PC-3 (cell line): ENCODE measurements around the gene MINK1. TPM values are rescaled to one million over a fixed set of nuclear protein-coding genes. Genes with fewer than 3 reads are reported as not detected.

ENCODE experiments used
- ATAC-seq: fragments of 200-7000 bp; cut with Tn5 transposase; 2 replicates; pipeline ENCODE4 v1.9.1; 2020; ENCODE audit warnings: mild to moderate bottlenecking, moderate library complexity
- BruUV-seq: library from RNA; stranded (reverse); fragments of 400-500 nt; replicated peaks from 2 replicates; lab custom pipeline; 2021; lab: Mats Ljungman, UMichigan
- CTCF ChIA-PET: fragments of 300-600 bp; sonication (Branson Sonifier 250); formaldehyde crosslinking; loops from one replicate; lab custom pipeline; 2022; ENCODE audit warnings: antibody characterized with exemption; lab: Charles Lee
- POLR2A ChIA-PET: fragments of 300-600 bp; sonication (Branson Sonifier 250); formaldehyde crosslinking; loops from one replicate; lab custom pipeline; 2022; ENCODE audit warnings: antibody characterized with exemption; ENCODE audit not compliant: unreplicated experiment; lab: Charles Lee
- DNase-seq: peaks from one replicate; pipeline ENCODE4 v3.0.0-alpha.2; 2015
- H2AFZ ChIP-seq: fragments of 300-600 bp; sonication (generic); 2 replicates; pipeline ENCODE4 v1.6.0; 2016; ENCODE audit warnings: antibody characterized with exemption, low read length
- H3F3A ChIP-seq: fragments of 300-600 bp; sonication (generic); one replicate; pipeline ENCODE4 v1.6.0; 2017; ENCODE audit warnings: antibody characterized with exemption, low read length, control low read depth, mild to moderate bottlenecking; ENCODE audit not compliant: unreplicated experiment
- H3K27ac ChIP-seq: fragments of 300-600 bp; sonication (generic); 2 replicates; pipeline ENCODE4 v1.5.1; 2016; ENCODE audit warnings: mild to moderate bottlenecking, low read length
- H3K27me3 ChIP-seq: fragments of 300-600 bp; sonication (generic); 2 replicates; pipeline ENCODE4 v1.6.1; 2016; ENCODE audit warnings: low read length, mixed read lengths
- H3K36me3 ChIP-seq: fragments of 300-600 bp; sonication (generic); 2 replicates; pipeline ENCODE4 v1.6.1; 2016; ENCODE audit warnings: low read depth, mixed run types, low read length, mixed read lengths
- H3K4me1 ChIP-seq: fragments of 300-600 bp; sonication (generic); 2 replicates; pipeline ENCODE4 v1.5.1; 2016; ENCODE audit warnings: low read length; ENCODE audit not compliant: insufficient read depth
- H3K4me2 ChIP-seq: fragments of 300-600 bp; sonication (generic); 2 replicates; pipeline ENCODE4 v1.6.0; 2016; ENCODE audit warnings: low read length
- H3K4me3 ChIP-seq: fragments of 300-600 bp; sonication (generic); 2 replicates; pipeline ENCODE4 v1.5.1; 2016; ENCODE audit warnings: mild to moderate bottlenecking, low read length, mixed read lengths
- H3K79me2 ChIP-seq: fragments of 300-600 bp; sonication (generic); 2 replicates; pipeline ENCODE4 v1.6.1; 2017; ENCODE audit warnings: low read length, mixed read lengths
- H3K9ac ChIP-seq: fragments of 300-600 bp; sonication (generic); 2 replicates; pipeline ENCODE4 v1.6.0; 2016; ENCODE audit warnings: mild to moderate bottlenecking, low read length
- H3K9me2 ChIP-seq: fragments of 300-600 bp; sonication (generic); replicated peaks from 2 replicates; pipeline ENCODE4 v1.6.1; 2016; ENCODE audit warnings: mixed run types, low read length, mixed read lengths
- H3K9me3 ChIP-seq: fragments of 300-600 bp; sonication (generic); 2 replicates; pipeline ENCODE4 v1.6.1; 2016; ENCODE audit warnings: low read length, mixed read lengths
- H4K20me1 ChIP-seq: fragments of 300-600 bp; sonication (generic); 2 replicates; pipeline ENCODE4 v1.6.1; 2016; ENCODE audit warnings: low read length, mixed read lengths
- CTCF ChIP-seq: fragments of 300-600 bp; sonication (generic); conservative IDR thresholded peaks from 2 replicates; pipeline ENCODE4 v1.5.1; 2017; ENCODE audit warnings: antibody characterized with exemption, low read depth, mild to moderate bottlenecking, low read length
- EZH2 ChIP-seq: fragments of 300-600 bp; sonication (generic); IDR thresholded peaks from one replicate; pipeline ENCODE4 v1.6.1; 2017; ENCODE audit warnings: antibody characterized with exemption, mild to moderate bottlenecking, low read length; ENCODE audit not compliant: unreplicated experiment
- EZH2phosphoT487 ChIP-seq: fragments of 300-600 bp; sonication (generic); IDR thresholded peaks from 2 replicates; pipeline ENCODE4 v1.6.1; 2018; ENCODE audit warnings: mild to moderate bottlenecking, antibody characterized with exemption, low read length, borderline replicate concordance
- intact Hi-C: fragments of 100-400 bp; cut with micrococcal nuclease; formaldehyde crosslinking; loops from 2 replicates; pipeline ENCODE4 v1.9.0; 2023
- total RNA-seq: library from RNA; depleted of rRNA; stranded (reverse); fragments of >200 nt; gene quantifications from 2 replicates; pipeline ENCODE4 v1.2.3, GENCODE V29; 2014

Gene MINK1
- total RNA-seq, 1 experiment from 2014 or later = 44.5 TPM

DNA sequence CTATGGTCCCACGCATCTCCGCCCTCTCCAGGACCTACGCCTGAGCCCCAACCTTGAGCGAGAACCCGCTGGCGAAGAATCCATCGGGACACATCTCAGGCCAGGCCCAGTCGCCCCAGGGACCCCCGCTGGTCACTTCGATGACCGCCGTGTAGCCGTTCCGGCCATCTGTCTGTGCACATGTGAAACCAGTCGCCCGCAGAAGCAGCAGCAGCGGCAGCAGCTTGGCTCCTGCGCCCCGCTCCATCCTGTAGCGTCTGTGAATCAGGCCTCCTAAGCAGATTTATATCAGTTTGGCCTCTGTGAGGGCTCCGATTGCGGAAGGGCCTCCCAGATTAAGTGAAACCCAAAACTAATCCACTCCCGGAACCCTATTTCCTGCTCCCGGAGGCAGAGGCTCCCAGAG, 47.0 kb upstream of the MINK1 start, which contains the start of gene VMO1:
Gene VMO1, minus strand, starts transcription at position 259 of the 406 bp plus-strand sequence. Its CDS starts 12 bp downstream, at position 247.
- no peaks in the 10 kb centered on the region for H3K27me3 ChIP-seq
- CTCF ChIA-PET = no interaction called here
- H3F3A ChIP-seq = no peaks in the 10 kb centered on the region
- no peak within 1 kb of the TSS for H3K27ac ChIP-seq
- H3K4me1 ChIP-seq = peaks cover 16% of the 10 kb centered on the region
- H4K20me1 ChIP-seq = no peaks in the 10 kb centered on the region
- no peak within 1 kb of the TSS for H3K9ac ChIP-seq
- POLR2A ChIA-PET = interaction anchor here (0.6 kb wide), 1 partner anchor 76 kb away, joined by 3 read pairs; no protein-coding TSS in a partner anchor
- ATAC-seq (peak; percentile 2; the same call in 1 of the 2 replicates), DNase-seq (peak; percentile 32)
- H3K9me3 ChIP-seq = no peaks in the 10 kb centered on the region
- H3K9me2 ChIP-seq = no peaks in the 10 kb centered on the region
- BruUV-seq = no TSS peak
- TF ChIP-seq CTCF (no peak), EZH2phosphoT487 (no peak), EZH2 (no peak)
- intact Hi-C loops = loop anchor here (2.0 kb wide), 1 partner anchor 55 kb away; the partner anchor contains the start of gene MED11
- H3K36me3 ChIP-seq = no peaks in the 10 kb centered on the region
- peaks cover 8% of the 10 kb centered on the region for H3K79me2 ChIP-seq
- H3K4me3 ChIP-seq = peak within 1 kb of the TSS; percentile 39
- H2AFZ ChIP-seq = peak within 1 kb of the TSS; percentile 55
- peak within 1 kb of the TSS; percentile 83 for H3K4me2 ChIP-seq

DNA sequence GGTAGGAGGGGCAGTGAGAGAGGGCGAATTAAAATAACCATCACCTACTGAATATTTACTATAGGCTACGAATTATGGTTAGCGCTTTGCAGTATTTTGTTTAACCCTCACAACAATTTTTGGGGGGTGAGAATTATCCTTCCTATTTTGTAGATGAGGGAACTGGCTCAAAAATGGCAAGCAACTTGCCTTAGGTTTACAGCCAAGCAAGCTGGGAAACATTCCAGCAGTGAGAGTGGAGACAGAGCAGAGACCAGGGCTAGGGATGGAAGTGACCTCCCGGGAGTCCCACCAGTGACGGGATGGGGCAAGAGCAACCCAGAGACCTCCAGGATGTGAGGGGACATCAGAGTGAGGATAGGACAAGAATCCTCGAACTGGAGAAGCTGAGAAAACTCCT, 46.6 kb upstream of the MINK1 start:
- Histone ChIP-seq H3F3A (no peaks in the 10 kb centered on the region), H2AFZ (peak overlapping the region; percentile 55), H3K4me2 (peak overlapping the region; percentile 83), H3K79me2 (peaks cover 8% of the 10 kb centered on the region), H3K27me3 (no peaks in the 10 kb centered on the region), H4K20me1 (no peaks in the 10 kb centered on the region), H3K27ac (no peak overlapping the region), H3K9me2 (no peaks in the 10 kb centered on the region), H3K9me3 (no peaks in the 10 kb centered on the region), H3K4me1 (peaks cover 16% of the 10 kb centered on the region), H3K9ac (no peak overlapping the region), H3K36me3 (no peaks in the 10 kb centered on the region), H3K4me3 (peak overlapping the region; percentile 39)
- DNase-seq = no peak
- no TSS peak for BruUV-seq
- ChIA-PET CTCF (no interaction called here), POLR2A (interaction anchor here (0.6 kb wide), 1 partner anchor 77 kb away, joined by 3 read pairs; no protein-coding TSS in a partner anchor)
- ATAC-seq = no peak
- TF ChIP-seq CTCF (no peak), EZH2 (no peak), EZH2phosphoT487 (no peak)
- intact Hi-C loops = loop anchor here (2.0 kb wide), 1 partner anchor 56 kb away; the partner anchor contains the start of gene MED11

DNA sequence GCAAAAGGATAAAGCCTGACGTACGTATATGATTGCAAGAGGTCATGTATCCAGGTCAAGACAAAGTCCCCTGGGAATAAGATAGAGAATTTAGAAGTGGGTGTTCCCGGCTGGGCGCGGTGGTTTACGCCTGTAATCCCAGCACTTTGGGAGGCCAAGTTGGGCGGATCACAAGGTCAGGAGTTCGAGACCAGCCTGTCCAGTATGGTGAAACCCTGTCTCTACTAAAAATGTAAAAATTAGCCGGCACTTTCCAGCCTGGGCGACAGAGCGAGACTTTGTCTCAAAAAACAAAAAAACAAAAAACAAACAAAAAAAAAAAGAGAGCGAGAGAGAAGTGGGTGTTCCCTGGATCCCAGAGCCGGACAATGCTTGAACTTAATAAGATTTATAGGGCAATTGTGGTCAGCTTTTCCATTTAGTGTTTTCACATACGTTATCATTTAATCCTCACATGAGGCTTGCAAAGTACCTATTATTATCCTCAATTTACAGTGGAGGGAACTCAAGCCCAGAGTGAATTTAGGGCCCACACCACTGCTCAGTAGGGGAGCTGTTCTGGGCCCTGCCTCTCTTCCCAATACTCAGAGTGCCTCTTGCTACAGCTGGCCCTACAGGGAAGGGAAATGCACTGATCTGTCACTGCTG, 44.9 kb upstream of the MINK1 start:
- peak overlapping the region; percentile 74; the same call in 1 of the 2 replicates for H3K9ac ChIP-seq
- H3K36me3 ChIP-seq = no peaks in the 10 kb centered on the region
- no peaks in the 10 kb centered on the region for H3K9me3 ChIP-seq
- intact Hi-C loops = no loop called here
- H3K4me2 ChIP-seq = peak overlapping the region; percentile 95
- H4K20me1 ChIP-seq = no peaks in the 10 kb centered on the region
- POLR2A ChIA-PET = no interaction called here
- no peak overlapping the region for H2AFZ ChIP-seq
- no peak for ATAC-seq
- H3K4me3 ChIP-seq = peak overlapping the region; percentile 89
- DNase-seq = no peak
- CTCF ChIA-PET = interaction anchor here (0.9 to 1.0 kb wide), 2 partner anchors 78 to 101 kb away, joined by 3 to 11 read pairs; partner anchors contain the start of gene ARRB2
- H3K9me2 ChIP-seq = no peaks in the 10 kb centered on the region
- TF ChIP-seq EZH2 = no peak
- TF ChIP-seq CTCF = no peak
- TF ChIP-seq EZH2phosphoT487 = no peak
- no peaks in the 10 kb centered on the region for H3F3A ChIP-seq
- BruUV-seq = no TSS peak
- no peaks in the 10 kb centered on the region for H3K27me3 ChIP-seq
- peaks cover 16% of the 10 kb centered on the region for H3K4me1 ChIP-seq
- H3K79me2 ChIP-seq = peaks cover 8% of the 10 kb centered on the region
- no peak overlapping the region for H3K27ac ChIP-seq
